DMS79 treated with DMSO at 0.1 percent for 48 hours (cell line): ENCODE results near the gene MEOX2.

ENCODE experiments used
- DNase-seq: peaks from one replicate; lab custom pipeline; 2025; lab: John Stamatoyannopoulos, UW

MEOX2 gene

DNA sequence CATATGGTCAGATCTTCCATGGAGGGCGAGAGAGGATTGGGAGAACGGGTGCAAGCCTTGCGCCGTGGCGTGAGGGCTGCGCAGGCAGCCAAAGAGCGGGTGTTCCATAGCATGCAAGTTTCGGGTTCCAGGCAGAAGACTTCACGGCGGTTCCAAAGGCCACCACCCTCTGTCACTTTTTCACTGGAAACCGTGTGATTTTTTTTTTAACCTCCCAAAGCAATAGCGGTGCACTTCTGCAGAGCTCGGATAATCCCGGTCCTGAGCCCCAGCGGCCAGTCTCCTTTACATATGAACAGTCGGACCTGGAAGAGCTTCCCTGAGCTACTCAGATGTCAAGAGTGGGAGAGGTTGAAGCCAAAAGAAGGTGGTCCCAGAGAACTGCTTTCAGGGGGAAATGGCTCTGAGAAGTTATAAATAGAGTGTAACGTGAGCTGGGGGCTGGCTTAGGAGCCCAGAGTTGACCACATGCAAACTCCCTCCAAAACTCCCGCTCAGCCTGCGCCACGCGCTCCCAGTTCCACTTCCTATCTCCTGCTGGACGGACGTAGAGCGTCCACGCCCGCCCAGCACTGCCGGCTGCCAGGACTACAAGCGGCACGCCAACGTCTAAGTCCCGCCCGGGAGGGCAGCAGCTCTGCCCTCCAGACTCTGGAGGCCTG lies at the start of gene MEOX2:
Gene MEOX2 (minus strand): TSS at position 389 of the 662 bp plus-strand sequence. CDS start 281 bp downstream, at position 108.
- DNase-seq, result no peak

DNA sequence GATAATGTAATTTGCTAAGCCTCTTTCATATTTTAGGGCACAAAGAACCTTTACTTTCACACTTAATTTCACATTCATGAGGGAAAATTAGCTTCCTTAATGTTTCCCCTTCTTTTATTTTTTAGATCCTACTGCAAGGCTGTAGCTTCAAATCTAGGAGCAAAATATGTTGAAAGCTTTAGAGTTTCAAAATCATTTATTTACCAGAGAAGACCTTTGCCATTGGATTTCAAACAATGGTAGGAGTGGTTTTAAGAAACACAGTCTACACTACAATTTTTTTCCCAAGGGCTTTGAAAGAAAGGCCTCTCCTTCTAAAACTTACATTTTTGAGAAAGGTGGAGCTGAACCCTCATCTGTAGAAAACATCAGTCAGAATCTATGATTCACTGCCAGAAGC lies 43.3 kb upstream of the MEOX2 start:
- DNase-seq, result no peak

DNA sequence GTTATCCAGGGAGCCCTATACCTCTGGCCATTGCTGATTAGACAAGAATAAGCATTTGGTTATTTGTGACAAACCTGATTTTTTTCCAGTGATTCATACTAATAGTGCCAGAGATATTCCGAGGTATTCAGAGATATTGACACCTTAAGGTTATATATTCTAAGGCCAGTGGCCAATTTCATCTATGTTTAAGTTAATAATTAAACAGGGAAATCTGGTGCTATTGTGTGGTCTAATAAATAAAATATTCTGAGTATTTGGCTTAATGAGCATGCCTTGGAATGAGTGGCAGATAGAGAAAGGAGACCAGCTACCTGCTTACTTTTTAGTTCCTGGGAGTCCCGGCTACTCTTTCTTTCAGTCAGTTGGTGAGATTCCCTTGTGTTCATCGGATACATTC lies 38.6 kb upstream of the MEOX2 start:
- no peak for DNase-seq

DNA sequence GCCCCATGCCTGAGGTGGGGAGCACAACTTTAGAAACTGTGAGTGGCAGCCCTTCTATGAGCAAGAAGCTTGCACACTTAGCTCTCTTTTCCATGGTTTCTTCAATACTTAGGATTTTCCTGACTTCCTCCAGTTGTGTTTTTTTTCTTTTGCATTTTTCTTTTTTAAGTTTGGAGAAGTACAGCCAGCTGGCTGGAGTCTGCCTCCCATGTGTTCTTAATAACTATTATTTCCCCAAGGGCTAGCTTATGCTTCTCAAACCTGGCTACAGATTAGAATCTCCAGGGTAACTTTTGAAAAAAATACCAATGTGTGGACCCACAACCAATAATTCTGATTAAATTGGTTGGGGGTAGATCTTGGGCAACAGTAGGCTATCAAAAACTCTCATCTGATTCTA lies 37.4 kb upstream of the MEOX2 start:
- no peak for DNase-seq

DNA sequence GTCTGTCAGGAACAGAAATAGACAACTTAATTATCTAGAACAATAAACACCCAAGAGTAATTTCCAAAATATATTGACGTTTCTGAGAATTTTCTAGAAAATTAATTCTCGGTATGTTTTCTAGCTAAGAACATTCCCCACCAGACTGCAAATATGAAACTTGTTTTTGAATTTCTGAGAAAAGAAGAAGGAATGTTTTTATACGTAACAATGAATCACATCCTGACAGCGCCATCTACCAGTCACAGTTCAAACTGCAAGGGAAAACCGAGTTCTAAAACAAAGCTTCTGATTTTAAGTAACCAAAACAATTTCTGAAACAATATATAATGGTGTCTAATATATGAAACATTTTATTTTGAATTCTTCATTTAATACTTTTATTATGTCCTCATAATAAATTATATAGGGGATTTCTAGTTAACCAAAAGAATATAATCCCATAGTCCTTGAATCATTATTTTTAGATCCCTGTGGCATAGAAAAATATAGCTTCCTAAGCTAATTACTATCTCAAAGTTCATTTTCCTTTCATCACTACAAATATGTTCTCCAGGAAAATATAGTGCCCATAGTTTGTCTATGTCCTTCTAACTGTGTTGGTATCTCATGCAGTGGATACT lies 34.5 kb upstream of the MEOX2 start:
- DNase-seq, result no peak

DNA sequence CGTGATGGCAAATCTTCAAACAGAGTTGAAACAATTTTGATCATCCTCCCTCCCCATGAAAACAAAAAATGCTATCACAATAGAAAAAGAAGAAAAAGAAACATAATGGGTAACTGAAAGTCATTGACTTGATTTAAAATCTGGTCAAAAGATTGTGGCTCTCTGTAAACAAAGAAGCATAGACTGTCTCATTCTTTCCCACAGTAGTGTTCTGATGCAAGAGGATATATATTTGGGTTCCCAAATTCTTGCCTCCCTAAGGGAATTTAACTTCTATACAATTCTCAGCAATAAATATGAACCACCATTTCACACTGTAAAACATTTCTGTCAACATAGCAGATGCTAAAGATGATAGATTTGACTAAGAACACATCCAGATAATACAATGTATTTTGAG lies 32.8 kb upstream of the MEOX2 start:
- no peak for DNase-seq

DNA sequence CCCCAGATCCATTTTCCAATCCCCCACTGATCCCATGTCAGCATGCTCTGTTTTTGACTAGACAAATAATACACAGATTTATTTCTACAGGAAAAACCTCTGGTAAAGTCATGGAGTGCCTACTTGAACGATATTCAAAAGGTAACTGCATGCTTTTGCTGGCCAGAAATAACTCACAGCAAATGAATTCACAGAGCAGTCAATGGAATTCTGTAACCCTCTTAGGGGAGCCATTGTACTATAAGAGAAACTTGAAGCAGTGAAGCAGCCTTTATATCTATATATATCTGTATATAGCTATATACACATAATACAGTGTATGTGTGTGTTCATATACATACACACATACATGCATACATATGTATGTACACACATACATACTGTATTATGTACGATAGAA lies 29.0 kb upstream of the MEOX2 start:
- no peak for DNase-seq

DNA sequence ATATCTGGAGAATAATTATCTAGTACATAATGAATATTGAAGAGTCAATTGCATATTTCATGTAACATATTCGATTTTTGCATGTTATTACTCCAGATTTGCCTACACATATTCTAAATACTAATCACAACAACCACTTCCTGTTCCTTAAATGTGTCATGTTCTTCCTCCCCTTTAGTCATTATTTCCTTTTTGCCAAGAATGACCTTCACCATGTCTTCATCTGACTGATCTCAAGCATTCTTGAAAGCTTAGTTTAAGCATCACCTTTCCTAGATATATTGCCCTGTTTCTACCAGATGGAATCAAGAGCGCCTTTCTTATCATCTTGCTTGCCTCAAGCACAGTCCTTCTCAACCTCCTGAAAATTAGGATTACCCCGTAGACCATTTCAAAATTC lies 23.5 kb upstream of the MEOX2 start:
- no peak for DNase-seq

DNA sequence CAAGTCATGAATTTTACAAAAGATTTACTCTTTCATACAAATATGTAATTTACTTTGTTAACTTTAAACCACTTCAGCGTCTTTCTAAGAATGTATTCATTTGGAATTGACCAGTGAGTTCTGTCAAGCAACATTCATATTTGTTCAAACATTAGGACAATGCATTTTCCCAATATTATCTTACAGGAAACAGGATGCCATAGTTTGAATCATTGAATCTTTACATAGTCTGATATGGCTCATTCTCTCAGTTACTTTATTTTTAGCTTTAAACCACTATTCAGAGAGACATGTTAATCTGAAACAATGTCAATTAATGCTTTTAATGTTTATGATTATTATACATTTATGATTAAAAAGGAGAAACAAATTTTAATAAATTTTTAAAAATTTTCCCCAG lies 21.1 kb upstream of the MEOX2 start:
- no peak for DNase-seq

DNA sequence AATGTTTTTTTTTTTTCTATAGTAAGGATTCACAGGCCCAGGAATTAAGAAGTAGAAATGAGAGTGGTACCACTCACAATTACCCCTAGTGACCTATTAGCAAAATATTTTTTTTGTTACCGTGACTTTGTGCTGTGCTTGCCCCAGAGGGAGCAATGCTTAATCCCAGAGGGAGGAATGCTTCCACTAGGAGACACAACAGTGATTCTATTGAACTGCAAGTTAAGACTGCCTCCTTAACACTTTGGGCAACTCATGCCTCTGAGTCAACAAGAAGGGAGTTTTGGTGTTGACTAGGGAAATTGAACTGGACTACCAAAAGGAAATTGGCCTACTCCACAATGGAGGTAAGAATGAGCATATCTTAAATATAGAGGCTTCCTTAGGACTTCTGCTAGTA lies 17.2 kb upstream of the MEOX2 start:
- no peak for DNase-seq

DNA sequence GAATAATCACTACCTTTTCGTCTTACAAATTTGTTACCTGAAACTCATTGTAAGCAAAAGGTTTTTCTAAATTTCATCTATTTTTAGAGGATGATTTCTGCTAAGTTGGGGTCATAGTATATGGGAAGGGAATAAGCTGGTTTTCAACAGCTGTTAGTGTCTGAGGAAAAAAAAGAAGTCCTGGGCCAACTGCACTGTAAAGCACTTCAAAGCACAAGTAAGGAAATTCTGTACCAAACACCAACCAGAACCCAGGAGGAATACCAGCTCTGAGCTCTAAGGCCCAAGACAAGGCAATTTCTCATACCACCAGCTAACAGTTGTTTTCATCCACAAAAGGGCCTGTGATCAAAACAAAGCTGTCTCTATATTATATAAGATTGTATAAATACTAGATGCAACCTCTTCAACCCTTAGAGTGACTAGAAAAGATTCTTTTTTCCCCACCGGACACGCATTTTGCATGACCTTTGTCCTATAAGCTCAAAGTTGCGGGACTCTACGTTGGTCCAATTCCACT lies 6.1 kb upstream of the MEOX2 start:
- no peak for DNase-seq

DNA sequence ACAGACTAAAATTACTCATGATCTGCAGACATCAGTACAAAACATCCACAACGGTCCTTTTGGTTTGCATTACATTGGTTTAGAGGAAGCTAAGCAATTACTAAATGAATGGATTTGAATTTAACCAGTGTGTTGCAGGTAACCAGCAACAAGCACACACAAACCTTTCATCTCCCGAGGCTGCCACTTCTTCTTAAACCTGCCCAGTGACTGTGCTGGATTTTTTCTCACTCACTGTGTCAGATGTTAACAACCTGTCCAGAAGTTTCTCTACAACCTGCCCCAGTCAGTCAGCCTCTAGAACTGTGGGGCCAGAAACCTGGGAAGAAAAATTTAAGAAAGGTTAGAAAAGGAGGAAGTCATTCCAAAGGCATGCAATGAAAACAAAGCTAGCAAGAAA lies 2.4 kb upstream of the MEOX2 start:
- DNase-seq, result no peak

DNA sequence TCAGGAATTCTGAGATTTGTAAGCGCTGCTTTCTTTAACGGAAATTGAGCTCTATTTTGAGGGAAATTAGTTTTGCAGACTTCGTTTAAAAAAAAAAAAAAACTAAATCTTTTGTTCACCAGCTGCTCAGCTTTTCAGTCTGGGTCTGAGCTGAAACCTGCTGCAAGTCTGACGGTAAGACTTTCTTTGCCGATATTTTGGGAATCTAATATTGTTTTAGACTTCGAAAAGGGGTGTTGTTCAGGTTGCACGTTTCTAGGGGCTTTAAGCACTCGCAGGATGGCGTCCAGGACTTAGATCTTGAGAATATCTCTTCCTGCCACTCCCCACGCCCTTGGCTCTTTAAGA lies 1.8 kb upstream of the MEOX2 start:
- no peak for DNase-seq

DNA sequence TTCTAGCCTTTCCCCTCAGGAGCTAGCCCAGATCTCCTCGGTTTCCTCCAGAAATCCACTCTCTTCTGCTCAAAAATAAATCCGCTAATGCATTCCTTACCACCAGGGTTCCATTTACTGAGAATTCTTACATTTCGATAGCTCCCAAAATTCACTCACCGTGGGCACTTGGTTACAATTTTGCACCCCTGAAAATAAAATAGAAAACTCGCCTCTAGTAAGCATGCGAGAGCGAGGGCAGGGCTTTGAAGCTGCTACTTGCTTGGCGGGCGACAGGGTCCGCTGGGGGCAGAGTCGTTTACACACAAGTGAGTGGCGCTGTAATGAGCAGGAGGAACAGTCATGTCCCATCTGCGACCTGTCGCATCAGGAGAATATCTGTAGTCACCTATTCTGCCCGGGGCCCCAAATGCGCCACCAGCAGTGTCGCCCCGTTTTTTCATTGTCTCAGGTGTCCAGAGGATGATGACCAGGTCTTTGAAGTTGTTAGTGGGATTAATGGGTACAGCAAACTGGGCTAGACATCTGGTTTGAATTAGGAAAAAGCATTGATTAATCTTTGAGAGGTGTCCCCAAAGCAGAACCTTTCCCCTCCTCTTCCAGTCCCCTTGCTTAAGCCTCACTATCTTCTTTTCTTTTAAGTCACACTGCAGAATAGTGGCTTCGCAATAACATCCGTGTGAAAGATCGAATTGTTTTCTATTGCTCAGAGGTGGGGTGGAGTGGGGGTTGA lies 1.2 kb upstream of the MEOX2 start:
- DNase-seq, result no peak

DNA sequence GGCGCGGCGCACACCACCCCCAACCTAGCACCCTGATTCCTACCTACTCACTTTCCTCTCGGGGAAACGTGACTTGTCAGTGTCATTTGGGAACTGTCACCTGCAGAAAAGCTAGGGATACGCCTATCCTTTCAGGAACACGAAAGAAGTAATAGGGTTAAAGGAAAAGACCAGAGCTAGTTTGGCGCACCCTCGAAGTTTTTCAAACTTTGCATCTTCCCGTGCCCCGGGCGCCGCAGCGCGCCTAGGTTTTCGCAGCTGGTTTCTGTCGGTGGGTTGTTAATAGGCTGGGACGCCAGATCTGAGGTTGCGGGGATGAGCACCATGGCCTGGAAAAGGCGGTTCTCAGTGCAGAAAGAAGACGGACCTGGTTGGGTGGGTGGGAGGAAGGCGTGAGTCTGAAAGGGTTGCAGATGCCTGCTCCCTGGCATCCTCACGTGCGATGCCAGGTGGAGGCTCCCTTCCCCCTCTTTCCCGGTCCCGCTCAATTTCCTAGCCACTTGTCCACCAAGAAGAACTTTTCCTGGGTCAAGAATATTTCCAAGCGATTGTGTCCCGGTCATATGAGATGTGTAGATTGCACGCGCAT lies 568 bp upstream of the MEOX2 start:
- DNase-seq, result no peak

DNA sequence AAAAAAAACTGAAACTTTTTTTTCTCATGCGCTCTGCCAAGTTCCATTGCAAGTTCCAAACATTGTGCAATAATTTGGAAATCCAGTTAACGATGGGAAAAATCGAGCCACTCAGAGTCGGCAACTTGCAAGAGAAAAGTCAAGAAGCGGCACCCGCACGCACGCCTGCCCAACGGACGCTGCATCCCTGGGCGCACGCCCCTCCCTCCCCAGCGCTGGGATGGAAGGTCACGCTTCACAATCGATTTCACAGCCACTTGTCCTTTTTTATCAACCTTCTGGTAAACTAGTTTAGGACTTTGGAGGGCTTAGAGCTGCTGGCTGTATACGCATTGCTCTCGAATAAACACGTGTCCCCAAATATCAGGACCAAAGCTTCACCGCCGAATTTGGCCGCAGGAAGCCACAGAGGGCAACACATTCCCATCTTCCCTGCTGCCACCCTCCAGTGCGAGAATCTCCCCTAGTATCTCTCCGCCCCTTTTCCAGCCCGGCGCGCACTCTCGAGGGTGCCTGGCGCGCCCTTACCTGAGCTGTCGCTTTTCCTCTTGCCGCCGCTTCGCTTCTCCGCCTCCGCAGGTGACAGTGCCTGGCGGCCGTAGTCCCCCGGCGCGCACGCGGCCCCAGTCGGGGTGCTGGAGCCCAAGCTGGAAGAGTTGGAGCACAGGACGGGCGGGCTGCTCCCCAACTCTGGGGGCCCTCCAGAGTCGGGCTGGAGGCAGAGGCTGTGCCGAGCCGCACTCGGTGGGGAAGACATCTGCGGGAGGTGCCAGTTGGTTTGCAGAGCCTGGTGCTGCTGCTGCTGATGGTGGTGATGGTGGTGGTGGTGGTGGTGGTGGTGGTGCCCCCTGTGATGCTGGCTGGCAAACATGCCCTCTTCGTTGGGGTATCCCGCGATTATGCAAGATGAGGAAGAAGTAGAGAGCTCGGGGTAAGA lies 857 bp downstream of the MEOX2 start:
- no peak for DNase-seq

DNA sequence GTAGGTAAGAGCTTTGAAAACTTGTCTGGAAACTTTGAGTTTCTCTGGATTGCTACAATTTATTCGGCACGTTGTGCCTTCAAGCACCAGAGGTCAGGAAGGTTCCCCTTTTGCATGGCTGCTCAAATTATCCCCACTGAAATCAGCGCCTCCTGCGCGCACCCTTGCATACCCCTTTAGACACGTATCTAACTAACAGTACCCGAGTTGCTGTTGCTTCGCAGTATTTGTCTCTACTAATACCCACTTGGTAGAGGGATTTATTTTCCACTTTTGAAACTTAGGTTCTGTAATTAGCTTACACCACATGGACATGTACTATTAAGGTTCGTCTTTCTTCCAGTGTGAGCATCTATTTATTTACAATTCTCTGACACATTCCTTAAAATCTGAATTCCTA lies 1.6 kb downstream of the MEOX2 start:
- DNase-seq, result no peak

DNA sequence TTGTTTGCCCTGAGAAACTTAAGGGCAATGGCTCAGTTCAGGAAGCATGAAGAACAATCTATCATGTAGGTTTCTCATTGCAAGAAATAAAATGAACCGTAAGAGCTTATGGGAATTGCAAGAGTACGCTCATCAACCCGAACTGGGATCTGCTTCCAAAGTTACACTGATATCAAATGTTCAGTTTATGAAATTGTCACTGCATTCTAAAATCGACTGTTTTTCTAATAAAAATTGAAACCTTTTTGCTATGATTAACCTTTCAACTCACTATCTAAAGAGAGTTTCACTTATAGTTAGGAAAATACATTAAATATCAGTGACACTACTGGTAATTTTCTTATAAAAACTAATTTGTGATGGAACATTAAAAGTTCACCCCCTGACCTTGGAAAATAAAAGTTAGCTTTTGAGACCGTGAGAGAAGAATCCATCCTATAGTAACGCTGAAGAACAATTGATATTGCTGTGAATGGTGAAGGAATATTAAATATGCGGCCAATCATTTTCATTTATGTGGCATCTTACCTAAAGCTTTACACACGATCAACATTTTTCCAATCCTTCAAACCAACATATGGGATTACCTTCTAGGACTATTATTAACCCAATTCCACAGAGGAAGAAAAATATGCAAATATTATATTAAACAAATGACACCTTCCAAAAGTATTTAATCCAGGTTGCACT lies 2.2 kb downstream of the MEOX2 start:
- no peak for DNase-seq

DNA sequence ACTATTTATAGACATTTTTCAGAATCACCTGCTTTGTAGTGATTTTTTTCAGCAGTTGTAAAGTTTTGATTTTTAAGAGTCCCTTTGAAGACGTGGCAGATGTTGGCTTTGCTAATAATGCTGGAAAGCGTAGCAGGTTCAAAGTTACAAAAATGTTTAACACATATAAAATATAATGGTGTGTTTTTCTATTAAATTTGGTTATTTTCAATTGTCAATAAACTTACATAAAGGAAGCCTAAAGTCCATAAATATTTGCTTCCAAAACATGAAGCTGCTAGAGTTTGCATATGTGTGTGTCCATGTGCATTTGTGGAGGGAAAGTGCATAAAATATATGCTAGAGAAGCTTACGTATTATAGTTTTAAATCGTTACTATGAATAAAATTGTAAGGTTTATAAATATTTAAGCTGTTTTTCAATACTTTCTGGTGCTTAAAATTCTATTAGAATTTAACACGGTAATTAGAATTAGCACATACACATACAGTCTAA lies 3.7 kb downstream of the MEOX2 start:
- DNase-seq, result no peak

DNA sequence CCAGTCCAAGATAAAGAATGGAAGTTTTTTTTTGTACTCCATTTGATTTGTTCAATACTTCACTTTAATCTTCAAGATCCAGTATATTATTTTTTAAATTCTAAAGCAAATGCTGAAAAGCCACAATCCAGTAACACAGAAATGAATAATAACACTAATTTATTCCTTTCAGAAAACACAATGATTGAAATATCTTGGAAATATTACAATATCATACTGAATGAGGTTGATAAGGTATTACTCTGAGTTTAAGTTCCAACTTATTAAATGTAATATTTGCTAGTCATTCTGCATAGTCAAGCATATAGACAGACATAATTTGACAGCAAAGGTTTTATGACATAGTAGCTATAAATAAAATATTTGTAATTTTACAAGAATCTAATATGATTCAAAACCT lies 4.4 kb downstream of the MEOX2 start:
- DNase-seq, result no peak

DNA sequence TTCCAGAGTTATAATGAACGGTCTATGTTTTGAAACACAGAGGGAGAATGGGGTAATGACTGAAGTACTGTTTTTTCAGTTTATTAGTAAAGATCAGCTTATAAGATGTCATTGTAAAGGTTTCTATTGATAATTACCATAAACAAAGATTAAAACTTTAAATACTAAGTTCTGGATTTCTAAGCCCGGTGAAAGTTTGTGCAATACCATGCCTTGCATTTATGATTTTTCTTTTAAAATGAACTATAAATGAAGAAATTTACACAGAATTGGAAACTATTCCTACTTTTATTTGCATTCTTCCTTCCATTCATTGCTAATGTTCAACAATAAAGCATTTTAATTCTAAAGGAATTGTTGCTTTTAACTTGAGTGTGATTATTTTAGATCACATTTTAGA lies 4.9 kb downstream of the MEOX2 start:
- DNase-seq, result no peak
